GM21381 (cell line): ENCODE results near the gene CCDC47.

ENCODE experiments used
- ATAC-seq: cut with Tn5 transposase; IDR thresholded peaks from one replicate; pipeline ENCODE4 v1.9.1; 2021; ENCODE audit warnings: mild to moderate bottlenecking, moderate library complexity; ENCODE audit not compliant: unreplicated experiment

CCDC47 gene

DNA sequence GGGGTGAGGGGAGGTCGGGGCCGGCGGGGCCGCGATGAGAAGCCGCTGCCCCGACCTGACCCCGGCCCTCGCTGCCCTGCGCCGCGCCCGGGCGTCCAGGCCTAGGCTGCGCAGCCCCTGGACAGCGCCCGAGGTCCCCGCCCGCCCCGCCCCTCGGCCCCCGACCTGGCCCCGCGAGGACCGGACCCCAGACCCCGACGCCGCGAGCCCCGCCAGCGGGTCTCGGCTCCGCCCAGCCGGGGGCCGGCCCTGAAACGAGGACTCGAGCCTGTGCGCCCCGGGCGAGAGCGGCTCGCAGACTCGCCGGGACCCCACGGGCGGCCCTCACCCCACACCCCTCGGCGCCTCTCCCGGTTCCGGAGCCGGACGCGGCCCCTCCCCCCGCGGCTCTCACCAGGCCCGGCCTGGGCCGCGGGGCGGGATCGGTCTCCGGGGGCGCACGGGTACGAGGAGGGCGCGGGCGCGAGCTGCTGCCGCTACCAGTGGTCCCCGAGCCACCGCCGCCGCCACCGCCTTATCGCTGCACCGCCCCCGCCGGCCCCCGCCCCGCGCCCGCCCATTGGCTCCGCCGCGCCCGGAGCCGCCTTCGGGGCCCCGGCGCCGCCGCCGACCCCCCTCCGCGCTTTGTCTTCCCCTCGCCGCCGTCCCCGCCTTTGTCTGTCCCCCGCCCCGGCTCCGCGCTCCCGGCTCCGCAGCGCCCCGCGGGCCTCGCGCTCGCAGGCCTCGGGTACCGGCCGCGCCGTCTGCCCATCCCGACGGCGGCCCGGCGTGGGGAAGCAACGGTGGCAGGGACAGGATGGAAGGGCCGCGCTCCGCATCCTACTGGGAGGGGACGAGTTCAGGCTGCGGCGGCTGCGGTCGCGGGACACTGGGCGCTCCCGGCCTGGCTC is 73.5 kb downstream of the CCDC47 start, which contains the start of gene LIMD2:
LIMD2 (minus strand) TSS at position 488 of the 890 bp plus-strand sequence. CDS start 827 bp downstream, outside the sequence.
- peak; percentile 15 for ATAC-seq

DNA sequence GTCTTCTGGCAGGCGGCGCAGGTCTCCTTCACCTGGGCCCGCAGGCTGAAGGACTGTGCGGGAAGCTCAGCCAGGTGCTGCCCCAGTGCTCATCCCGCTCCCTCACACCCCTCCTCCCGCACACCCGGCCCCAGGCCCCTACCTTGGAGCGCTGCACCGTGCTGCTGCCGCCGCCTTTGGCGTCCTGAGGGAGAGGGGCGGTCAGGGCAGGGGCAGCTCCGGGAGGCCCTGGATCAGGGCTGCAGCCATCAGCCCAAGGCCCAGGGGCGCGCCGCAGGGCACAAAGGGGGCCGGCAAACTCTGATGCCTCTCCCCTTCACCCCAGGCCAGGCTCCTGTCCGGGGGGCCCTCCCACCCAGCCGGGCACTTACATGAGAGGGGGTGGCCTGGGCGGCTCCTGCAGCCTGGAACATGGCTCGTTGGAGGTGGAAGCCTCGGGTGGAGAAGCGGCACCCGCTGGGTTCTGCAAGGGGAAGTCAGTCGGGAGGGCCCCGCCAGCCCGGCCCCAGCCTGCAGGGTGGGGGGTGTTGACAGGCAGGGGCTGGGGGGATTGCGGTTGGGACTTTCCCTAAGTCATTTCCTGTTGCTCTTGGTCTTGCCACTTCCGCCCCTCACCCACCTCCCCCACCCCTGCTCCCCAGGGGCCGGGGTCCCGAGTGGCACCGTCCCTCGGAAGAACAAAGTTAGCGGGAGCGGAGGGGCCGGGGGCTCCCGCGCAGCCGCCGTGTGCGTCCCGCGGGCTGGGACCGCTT is 74.3 kb downstream of the CCDC47 start:
- ATAC-seq = peak; percentile 28

DNA sequence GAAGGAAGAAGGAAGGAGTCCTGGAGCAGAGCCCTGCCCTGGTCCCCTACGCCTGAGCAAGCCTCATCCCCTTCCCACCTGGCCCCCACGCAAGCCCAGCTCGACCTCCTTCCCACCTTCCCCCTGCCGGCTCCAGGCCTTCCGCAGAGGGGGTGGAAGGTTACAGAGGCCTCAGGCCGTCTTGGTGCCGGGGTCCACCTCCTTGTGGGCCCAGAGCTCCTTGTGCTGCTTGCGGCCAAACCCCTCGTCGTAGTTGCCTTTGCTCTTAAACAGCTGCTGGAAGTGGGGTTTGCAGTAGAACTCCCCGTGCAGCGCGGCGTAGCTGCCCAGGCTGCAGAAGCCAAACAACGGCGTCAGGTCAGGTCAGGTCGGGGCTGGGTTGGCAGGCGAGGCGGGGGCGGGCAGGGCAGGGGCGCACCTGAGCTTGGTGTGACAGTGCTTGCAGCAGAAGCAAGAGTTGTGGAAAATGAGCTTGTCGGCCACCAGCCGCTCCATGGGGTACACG is 75.0 kb downstream of the CCDC47 start:
- ATAC-seq = no peak

DNA sequence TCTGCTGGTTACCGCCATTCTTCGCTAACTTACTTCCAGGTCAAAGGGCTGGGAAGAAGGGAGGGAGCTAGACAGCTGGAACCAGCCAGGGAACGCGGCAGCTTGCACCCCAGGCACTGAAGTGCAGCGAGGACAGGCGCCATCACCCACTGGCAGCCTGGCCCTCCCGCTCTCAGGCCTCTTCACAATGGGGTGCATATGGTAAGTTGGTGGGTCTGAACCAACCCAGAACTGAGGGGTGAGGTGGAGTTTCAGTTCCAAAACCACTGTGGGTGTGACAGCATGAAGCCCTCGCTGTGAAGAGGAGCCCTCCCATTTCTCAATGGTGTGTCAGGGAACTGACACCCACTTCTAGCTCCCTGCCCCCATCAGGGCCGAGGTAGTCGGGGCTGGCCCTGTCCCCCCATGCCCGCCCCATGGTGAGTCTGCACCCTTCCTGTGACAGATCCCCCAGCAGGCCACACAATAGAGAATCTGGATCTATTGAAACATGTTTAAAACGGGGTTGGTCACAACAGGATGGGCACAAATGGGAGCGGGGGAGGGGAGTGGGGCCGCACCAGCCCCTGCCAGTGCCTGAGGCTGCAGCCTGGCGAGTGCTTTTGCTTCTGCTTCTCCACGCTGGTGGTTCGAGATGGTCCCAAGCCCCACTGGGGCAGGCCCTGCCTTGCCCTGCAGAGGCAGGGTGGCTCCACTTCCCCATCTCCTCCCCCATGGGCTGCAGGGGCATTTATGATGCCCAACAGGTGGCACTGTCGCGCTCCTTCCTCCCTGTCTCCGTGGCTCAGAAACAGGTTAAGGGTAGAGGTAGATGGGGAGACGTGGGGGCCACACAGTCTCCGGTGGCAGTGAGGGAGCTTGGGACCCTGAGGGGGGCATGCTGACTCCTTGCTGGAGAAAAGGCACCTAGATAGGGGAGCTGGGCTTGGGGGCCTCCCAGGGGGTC is 75.8 kb downstream of the CCDC47 start:
- ATAC-seq = peak; percentile 26

DNA sequence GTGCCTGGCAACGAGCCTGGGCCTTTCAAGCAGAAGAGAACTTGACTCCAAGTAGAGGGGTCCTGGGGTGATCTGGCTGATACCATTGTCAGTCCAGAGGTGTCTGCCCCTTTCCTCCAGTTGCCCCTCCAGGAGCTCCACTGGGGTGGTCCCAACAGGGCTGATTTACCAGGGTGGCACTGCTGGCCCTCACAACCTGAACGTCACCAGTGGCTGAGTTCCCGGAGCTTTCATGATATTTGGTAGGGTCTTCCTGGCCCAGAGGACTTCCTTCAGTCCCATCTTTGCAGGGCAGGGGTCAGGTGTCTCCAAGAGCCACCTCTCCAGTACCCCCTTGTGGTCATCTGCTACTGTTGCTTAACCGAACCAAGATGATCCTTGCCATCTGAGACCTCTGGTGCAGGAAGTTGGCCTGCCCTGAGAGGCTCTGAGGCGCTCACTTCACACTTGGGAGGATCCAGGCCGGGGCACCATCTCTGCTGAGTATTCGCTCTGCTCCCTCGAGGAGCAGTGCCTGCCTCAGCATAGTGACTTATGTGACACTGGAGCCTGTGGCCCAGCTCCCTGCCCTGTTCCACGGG is 76.9 kb downstream of the CCDC47 start:
- no peak for ATAC-seq

DNA sequence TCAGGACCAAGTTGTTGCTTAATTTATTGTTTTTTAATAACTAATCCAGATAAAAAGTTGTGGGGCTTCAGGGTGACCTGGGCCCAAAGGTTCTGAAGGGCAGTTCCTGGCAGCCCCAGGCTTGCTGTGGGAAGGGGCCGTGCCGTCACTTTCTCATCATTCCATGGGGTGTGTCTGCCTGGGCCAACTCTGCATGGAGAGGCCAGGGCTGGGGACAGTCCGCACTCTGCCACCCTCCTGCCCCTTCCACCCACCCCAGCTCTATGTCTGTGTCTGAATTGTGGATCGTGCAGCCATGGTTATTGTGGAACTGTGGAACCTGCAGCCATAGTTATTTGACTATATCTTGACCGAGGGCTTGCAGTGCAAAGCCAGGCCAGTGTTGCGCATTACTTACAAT is 77.5 kb downstream of the CCDC47 start:
- no peak for ATAC-seq
